H9 (cell line): ENCODE measurements around the gene COMMD9. TPM values are rescaled to one million over a fixed set of nuclear protein-coding genes. Genes with fewer than 3 reads are reported as not detected.

Source experiments
- DNase-seq: peaks from one replicate; pipeline ENCODE4 v3.0.0-alpha.2; 2017
- H2AFZ ChIP-seq: one replicate; pipeline ENCODE4 v1.6.1; 2013; ENCODE audit warnings: mild to moderate bottlenecking, low read length, control low read depth, moderate library complexity
- H2AK5ac ChIP-seq: 2 replicates; pipeline ENCODE4 v1.6.1; 2013; ENCODE audit warnings: low read length, control low read depth, mixed read lengths; ENCODE audit not compliant: insufficient read length
- H2BK120ac ChIP-seq: one replicate; pipeline ENCODE4 v1.6.1; 2013; ENCODE audit warnings: low read depth, mild to moderate bottlenecking, low read length, control low read depth, inconsistent platforms; ENCODE audit not compliant: poor library complexity, severe bottlenecking
- H2BK12ac ChIP-seq: 2 replicates; pipeline ENCODE4 v1.6.1; 2013; ENCODE audit warnings: low read length, control low read depth, mixed read lengths, low read depth; ENCODE audit not compliant: insufficient read length
- H2BK15ac ChIP-seq: 2 replicates; pipeline ENCODE4 v1.6.1; 2013; ENCODE audit warnings: low read depth, low read length, control low read depth
- H2BK20ac ChIP-seq: one replicate; pipeline ENCODE4 v1.6.1; 2013; ENCODE audit warnings: low read depth, mild to moderate bottlenecking, low read length, control low read depth, inconsistent platforms; ENCODE audit not compliant: poor library complexity, severe bottlenecking
- H2BK5ac ChIP-seq: 2 replicates; pipeline ENCODE4 v1.6.1; 2013; ENCODE audit warnings: low read length, control low read depth, mixed read lengths; ENCODE audit not compliant: insufficient read length
- H3K14ac ChIP-seq: 2 replicates; pipeline ENCODE4 v1.6.1; 2013; ENCODE audit warnings: low read length, control low read depth; ENCODE audit not compliant: insufficient read depth
- H3K18ac ChIP-seq: 2 replicates; pipeline ENCODE4 v1.6.1; 2013; ENCODE audit warnings: low read depth, mild to moderate bottlenecking, mixed read lengths, low read length, control low read depth; ENCODE audit not compliant: insufficient read length
- H3K23ac ChIP-seq: 2 replicates; pipeline ENCODE4 v1.6.1; 2013; ENCODE audit warnings: low read length, control low read depth, mixed read lengths, low read depth; ENCODE audit not compliant: insufficient read length
- H3K23me2 ChIP-seq: 2 replicates; pipeline ENCODE4 v1.6.1; 2013; ENCODE audit warnings: low read depth, mild to moderate bottlenecking, mixed read lengths, low read length, control low read depth; ENCODE audit not compliant: insufficient read length, poor library complexity, severe bottlenecking
- H3K27ac ChIP-seq: 2 replicates; pipeline ENCODE4 v1.5.1; 2013; ENCODE audit warnings: low read length, control low read depth, mixed read lengths, low read depth; ENCODE audit not compliant: insufficient read length
- H3K27me3 ChIP-seq: 2 replicates; pipeline ENCODE4 v1.6.1; 2013; ENCODE audit warnings: low read length, control low read depth, inconsistent platforms; ENCODE audit not compliant: insufficient read depth
- H3K4ac ChIP-seq: 2 replicates; pipeline ENCODE4 v1.6.1; 2013; ENCODE audit warnings: low read depth, mild to moderate bottlenecking, control low read depth, inconsistent platforms, low read length, moderate library complexity
- H3K4me1 ChIP-seq: 2 replicates; pipeline ENCODE4 v1.6.1; 2013; ENCODE audit warnings: low read length, control low read depth, inconsistent platforms; ENCODE audit not compliant: insufficient read depth
- H3K4me2 ChIP-seq: 2 replicates; pipeline ENCODE4 v1.6.1; 2013; ENCODE audit warnings: low read length, control low read depth, mixed read lengths; ENCODE audit not compliant: insufficient read length, insufficient read depth
- H3K56ac ChIP-seq: 2 replicates; pipeline ENCODE4 v1.6.1; 2013; ENCODE audit warnings: low read depth, mild to moderate bottlenecking, mixed read lengths, low read length, control low read depth; ENCODE audit not compliant: insufficient read length
- H3K79me1 ChIP-seq: 2 replicates; pipeline ENCODE4 v1.6.1; 2013; ENCODE audit warnings: low read depth, mild to moderate bottlenecking, moderate library complexity, low read length, control low read depth, inconsistent platforms; ENCODE audit not compliant: insufficient read depth, poor library complexity, severe bottlenecking
- H3K79me2 ChIP-seq: 2 replicates; pipeline ENCODE4 v1.6.1; 2013; ENCODE audit warnings: low read length, control low read depth, inconsistent platforms; ENCODE audit not compliant: insufficient read depth
- H3K9ac ChIP-seq: 2 replicates; pipeline ENCODE4 v1.6.1; 2013; ENCODE audit warnings: low read length, control low read depth, mixed read lengths; ENCODE audit not compliant: insufficient read length; ENCODE audit errors: extremely low read depth
- H3K9me3 ChIP-seq: one replicate; pipeline ENCODE4 v1.6.1; 2013; ENCODE audit warnings: low read depth, low read length, inconsistent platforms; ENCODE audit not compliant: control insufficient read depth
- H3T11ph ChIP-seq: one replicate; pipeline ENCODE4 v1.6.1; 2013; ENCODE audit warnings: mild to moderate bottlenecking, low read length, control low read depth, inconsistent platforms
- H4K20me1 ChIP-seq: one replicate; pipeline ENCODE4 v1.6.1; 2013; ENCODE audit not compliant: control insufficient read depth, insufficient read length, insufficient read depth
- H4K5ac ChIP-seq: 2 replicates; pipeline ENCODE4 v1.6.1; 2013; ENCODE audit warnings: low read depth, mild to moderate bottlenecking, mixed read lengths, low read length, control low read depth; ENCODE audit not compliant: insufficient read length
- H4K8ac ChIP-seq: replicated peaks from 2 replicates; pipeline ENCODE4 v1.6.1; 2013; ENCODE audit warnings: low read length, control low read depth, mixed read lengths, low read depth; ENCODE audit not compliant: insufficient read length
- H4K91ac ChIP-seq: 2 replicates; pipeline ENCODE4 v1.6.1; 2013; ENCODE audit warnings: low read depth, mild to moderate bottlenecking, moderate library complexity, mixed read lengths, low read length, control low read depth; ENCODE audit not compliant: insufficient read length
- H3K27ac Mint-ChIP-seq, 3 experiments: 2 replicates in 2 of 3; 3 replicates in 1 of 3; pipeline ENCODE4 v1.8.0; 2020 to 2021; ENCODE audit warnings: mixed read lengths in 3 of 3, mild to moderate bottlenecking in 1 of 3, moderate library complexity in 1 of 3
- H3K27me3 Mint-ChIP-seq: 2 replicates; pipeline ENCODE4 v1.8.0; 2021; ENCODE audit warnings: low read depth, mild to moderate bottlenecking, moderate library complexity, mixed read lengths
- H3K36me3 Mint-ChIP-seq, 3 experiments: 2 replicates in 2 of 3; 3 replicates in 1 of 3; pipeline ENCODE4 v1.8.0; 2020 to 2021; ENCODE audit warnings: low read depth in 3 of 3, mixed read lengths in 3 of 3; ENCODE audit not compliant: insufficient read depth in 1 of 3
- H3K4me1 Mint-ChIP-seq, 2 experiments: 2 replicates each; pipeline ENCODE4 v1.8.0; 2020; ENCODE audit warnings: mixed read lengths in 2 of 2
- H3K4me3 Mint-ChIP-seq, 2 experiments: 2 replicates in 1 of 2; 3 replicates in 1 of 2; pipeline ENCODE4 v1.8.0; 2020 to 2021; ENCODE audit warnings: mild to moderate bottlenecking in 2 of 2, mixed read lengths in 2 of 2, moderate library complexity in 1 of 2
- H3K9me3 Mint-ChIP-seq, 2 experiments: 2 replicates in 1 of 2; 3 replicates in 1 of 2; pipeline ENCODE4 v1.8.0; 2020; ENCODE audit warnings: mild to moderate bottlenecking in 2 of 2, mixed read lengths in 2 of 2, moderate library complexity in 1 of 2
- CTCF ChIP-seq: fragments of 200-600 bp; sonication (generic); conservative IDR thresholded peaks from 3 replicates; pipeline ENCODE4 v1.8.0; 2021; ENCODE audit warnings: antibody characterized with exemption, mild to moderate bottlenecking
- WGBS: extraction: QIAGEN DNeasy Blood & Tissue Kit; methylation state at CpG from one replicate; pipeline ENCODE4 v1.1.7; 2013; ENCODE audit warnings: missing lambda C conversion rate, low lambda C conversion rate, mixed read lengths; ENCODE audit not compliant: insufficient read length; ENCODE audit errors: extremely low coverage; 5-methylcytosine and 5-hydroxymethylcytosine counted together
- total RNA-seq: library from RNA; stranded (reverse); gene quantifications from 2 replicates; pipeline ENCODE4 v1.2.1, GENCODE V29; 2021

The COMMD9 gene
- total RNA-seq, 1 experiment from 2014 or later, result 47.0 TPM

- H3K4me3 Mint-ChIP-seq, result no peak overlapping the region
- Histone ChIP-seq H3T11ph (no peak overlapping the region), H3K23me2 (no peaks in the 10 kb centered on the region), H2AK5ac (no peak overlapping the region), H4K91ac (no peak overlapping the region), H3K27ac (no peak overlapping the region), H3K23ac (no peak overlapping the region), H2BK120ac (no peak overlapping the region), H3K18ac (no peak overlapping the region), H4K5ac (no peak overlapping the region), H3K79me2 (no peaks in the 10 kb centered on the region), H4K20me1 (no peaks in the 10 kb centered on the region), H2BK20ac (no peak overlapping the region), H2BK15ac (no peak overlapping the region), H3K14ac (no peak overlapping the region), H2BK5ac (no peak overlapping the region), H3K27me3 (no peaks in the 10 kb centered on the region), H2BK12ac (no peak overlapping the region), H3K9ac (no peak overlapping the region), H3K56ac (no peak overlapping the region), H2AFZ (no peak overlapping the region), H3K4me1 (no peaks in the 10 kb centered on the region), H3K9me3 (no peaks in the 10 kb centered on the region), H3K4me2 (no peak overlapping the region), H4K8ac (no peak overlapping the region), H3K79me1 (no peaks in the 10 kb centered on the region), H3K4ac (no peak overlapping the region)
- H3K27me3 Mint-ChIP-seq, result peaks cover 11% of the 10 kb centered on the region
- no peak for DNase-seq
- TF ChIP-seq CTCF, result no peak
- no peaks in the 10 kb centered on the region for H3K9me3 Mint-ChIP-seq
- no peak overlapping the region; a peak in 1 of 7 replicates for H3K27ac Mint-ChIP-seq
- H3K36me3 Mint-ChIP-seq, result no peaks in the 10 kb centered on the region
- WGBS, result no CpG with 5 or more reads among the region's 4 CpGs
- H3K4me1 Mint-ChIP-seq, result peaks cover 8 to 11% of the 10 kb centered on the region in 2 experiments
Observed at GRCh38 chr11:36311926-36312595, 22.8 kb upstream of the COMMD9 start.
